Stomach smooth muscle (tissue), 2 donors: Measurements from ENCODE around the gene LHX4.

ENCODE experiments used
- H3K27ac ChIP-seq: one replicate; pipeline ENCODE4 v1.7.0; 2013; ENCODE audit warnings: mild to moderate bottlenecking, low read length, inconsistent platforms
- H3K27me3 ChIP-seq, 2 donors: one replicate each; pipeline ENCODE4 v1.7.0; 2013; ENCODE audit warnings: low read length in 2 of 2; ENCODE audit not compliant: insufficient read depth in 2 of 2, control insufficient read depth in 1 of 2
- H3K36me3 ChIP-seq, 2 donors: one replicate each; pipeline ENCODE4 v1.7.0; 2013; ENCODE audit warnings: low read length in 2 of 2; ENCODE audit not compliant: control insufficient read depth in 2 of 2, insufficient read depth in 2 of 2
- H3K4me1 ChIP-seq: one replicate; pipeline ENCODE4 v1.7.0; 2013; ENCODE audit warnings: low read length; ENCODE audit not compliant: control insufficient read depth, insufficient read depth
- H3K4me3 ChIP-seq, 2 donors: one replicate each; pipeline ENCODE4 v1.7.0; 2013; ENCODE audit warnings: low read length in 2 of 2
- H3K9ac ChIP-seq, 2 donors: one replicate each; pipeline ENCODE4 v1.7.0; 2013; ENCODE audit warnings: low read length in 2 of 2, mild to moderate bottlenecking in 1 of 2
- H3K9me3 ChIP-seq, 2 donors: one replicate each; pipeline ENCODE4 v1.7.0; 2013; ENCODE audit warnings: low read length in 2 of 2; ENCODE audit not compliant: control insufficient read depth in 2 of 2
- donor health status: healthy.
- donor health status: Pancreatic carcinoma.

LHX4 gene

GRCh38 chr1:180247061-180247460 lies 17.0 kb downstream of the LHX4 start:
- H3K4me3 ChIP-seq, result no peak overlapping the region
- no peaks in the 10 kb centered on the region for H3K4me1 ChIP-seq
- H3K36me3 ChIP-seq, result no peaks in the 10 kb centered on the region
- H3K27ac ChIP-seq, result no peak overlapping the region
- H3K9ac ChIP-seq, result no peak overlapping the region
- H3K9me3 ChIP-seq, result no peaks in the 10 kb centered on the region
- H3K27me3 ChIP-seq, result peaks cover 7 to 21% of the 10 kb centered on the region in 2 donors

- Histone ChIP-seq H3K27ac (no peak overlapping the region), H3K9ac (no peak overlapping the region), H3K36me3 (no peaks in the 10 kb centered on the region), H3K27me3 (peaks cover 2 to 22% of the 10 kb centered on the region in 2 donors), H3K4me1 (no peaks in the 10 kb centered on the region), H3K9me3 (no peaks in the 10 kb centered on the region), H3K4me3 (no peak overlapping the region)
Measured at GRCh38 chr1:180247580-180247979, 17.5 kb downstream of the LHX4 start.

GRCh38 chr1:180248176-180248575 lies 18.1 kb downstream of the LHX4 start:
- no peaks in the 10 kb centered on the region for H3K4me1 ChIP-seq
- no peak overlapping the region for H3K4me3 ChIP-seq
- no peaks in the 10 kb centered on the region for H3K36me3 ChIP-seq
- peaks cover 2 to 22% of the 10 kb centered on the region in 2 donors for H3K27me3 ChIP-seq
- H3K9ac ChIP-seq, result no peak overlapping the region
- H3K27ac ChIP-seq, result no peak overlapping the region
- no peaks in the 10 kb centered on the region for H3K9me3 ChIP-seq

GRCh38 chr1:180248731-180249681 lies 18.9 kb downstream of the LHX4 start:
- Histone ChIP-seq H3K9ac (no peak overlapping the region), H3K4me3 (no peak overlapping the region), H3K27me3 (peaks cover 7 to 26% of the 10 kb centered on the region in 2 donors), H3K27ac (no peak overlapping the region), H3K9me3 (no peaks in the 10 kb centered on the region), H3K4me1 (no peaks in the 10 kb centered on the region), H3K36me3 (no peaks in the 10 kb centered on the region)

GRCh38 chr1:180249725-180250498 lies 19.8 kb downstream of the LHX4 start:
- Histone ChIP-seq H3K9me3 (no peaks in the 10 kb centered on the region), H3K27me3 (peaks cover 14 to 34% of the 10 kb centered on the region in 2 donors), H3K36me3 (no peaks in the 10 kb centered on the region), H3K4me1 (no peaks in the 10 kb centered on the region), H3K4me3 (no peak overlapping the region), H3K27ac (no peak overlapping the region), H3K9ac (no peak overlapping the region)

- no peaks in the 10 kb centered on the region for H3K9me3 ChIP-seq
- no peak overlapping the region for H3K4me3 ChIP-seq
- H3K36me3 ChIP-seq, result no peaks in the 10 kb centered on the region
- no peak overlapping the region for H3K27ac ChIP-seq
- peaks cover 19 to 36% of the 10 kb centered on the region in 2 donors for H3K27me3 ChIP-seq
- H3K9ac ChIP-seq, result no peak overlapping the region
- no peaks in the 10 kb centered on the region for H3K4me1 ChIP-seq
Measured at GRCh38 chr1:180250499-180250770, 20.4 kb downstream of the LHX4 start.

GRCh38 chr1:180250883-180251509 lies 20.9 kb downstream of the LHX4 start:
- peaks cover 24 to 37% of the 10 kb centered on the region in 2 donors for H3K27me3 ChIP-seq
- H3K4me1 ChIP-seq, result no peaks in the 10 kb centered on the region
- H3K36me3 ChIP-seq, result no peaks in the 10 kb centered on the region
- H3K4me3 ChIP-seq, result no peak overlapping the region
- no peak overlapping the region for H3K9ac ChIP-seq
- H3K27ac ChIP-seq, result no peak overlapping the region
- no peaks in the 10 kb centered on the region for H3K9me3 ChIP-seq

GRCh38 chr1:180251526-180252305 lies 21.7 kb downstream of the LHX4 start:
- no peak overlapping the region for H3K27ac ChIP-seq
- no peaks in the 10 kb centered on the region for H3K9me3 ChIP-seq
- H3K4me3 ChIP-seq, result no peak overlapping the region
- no peaks in the 10 kb centered on the region for H3K4me1 ChIP-seq
- H3K36me3 ChIP-seq, result no peaks in the 10 kb centered on the region
- peaks cover 31 to 44% of the 10 kb centered on the region in 2 donors for H3K27me3 ChIP-seq
- no peak overlapping the region for H3K9ac ChIP-seq

- no peaks in the 10 kb centered on the region for H3K9me3 ChIP-seq
- no peak overlapping the region for H3K4me3 ChIP-seq
- H3K27ac ChIP-seq, result no peak overlapping the region
- peaks cover 35 to 53% of the 10 kb centered on the region in 2 donors for H3K27me3 ChIP-seq
- no peak overlapping the region for H3K9ac ChIP-seq
- no peaks in the 10 kb centered on the region for H3K4me1 ChIP-seq
- no peaks in the 10 kb centered on the region for H3K36me3 ChIP-seq
Measured at GRCh38 chr1:180252638-180253536, 22.8 kb downstream of the LHX4 start.
